ENCODE results near the gene DEPDC5.

DNA sequence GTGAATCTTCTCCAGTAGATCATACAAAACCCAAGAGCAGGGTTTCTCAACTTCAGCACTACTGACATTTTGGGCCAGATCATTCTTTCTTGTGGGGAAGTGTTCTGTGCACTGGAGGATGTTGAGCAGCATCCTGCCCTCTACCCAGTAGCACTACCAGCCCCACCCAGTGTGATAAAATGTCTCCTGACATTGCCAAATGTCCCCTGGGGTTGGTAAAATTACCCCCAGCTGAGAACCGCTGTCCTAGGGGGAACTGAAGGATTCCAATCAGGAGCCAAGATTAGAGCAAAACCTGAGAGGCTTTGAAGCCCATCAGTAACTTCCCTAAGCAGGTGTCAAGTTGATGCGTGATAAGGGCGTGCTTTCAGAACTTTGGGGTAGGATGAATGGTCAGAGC lies 129.2 kb downstream of the DEPDC5 start:
- no peak for TF ChIP-seq POLR2AphosphoS5 (IDR thresholded peaks at IDR 0.05; ENCODE audit: borderline replicate concordance, low read depth, low read length)
- no peak for TF ChIP-seq EZH2 (IDR thresholded peaks at IDR 0.05)

All from SK-N-MC (cell line).